Left ventricle myocardium inferior (tissue), 1 donor: Measurements from ENCODE around the gene CSAD. TPM values are rescaled to one million over a fixed set of nuclear protein-coding genes. Genes with fewer than 3 reads are reported as not detected.

Experiments used
- DNase-seq: peaks from one replicate; pipeline ENCODE4 v3.0.0-alpha.2; 2020
- H3K27ac ChIP-seq: fragments of 200-600 bp; replicated peaks from 2 replicates; pipeline ENCODE4 v1.8.0; 2021
- H3K27me3 ChIP-seq: fragments of 200-600 bp; 2 replicates; pipeline ENCODE4 v1.8.0; 2021; ENCODE audit warnings: low read depth
- H3K36me3 ChIP-seq: fragments of 200-600 bp; 2 replicates; pipeline ENCODE4 v1.8.0; 2021
- H3K4me1 ChIP-seq: fragments of 200-600 bp; 2 replicates; pipeline ENCODE4 v1.8.0; 2021
- H3K4me3 ChIP-seq: fragments of 200-600 bp; 2 replicates; pipeline ENCODE4 v1.8.0; 2021; ENCODE audit warnings: mild to moderate bottlenecking, moderate library complexity
- H3K9me3 ChIP-seq: fragments of 200-600 bp; replicated peaks from 2 replicates; pipeline ENCODE4 v1.8.0; 2021
- intact Hi-C: fragments of 100-400 bp; cut with micrococcal nuclease; formaldehyde crosslinking; loops from one replicate; pipeline ENCODE4 v1.11.0; 2022
- total RNA-seq: library from RNA; stranded (reverse); fragmentation: NEBNext Ultra II Directional; extraction: Animal tissue kit (Norgen Biotek cat#: 25700); gene quantifications from one replicate; pipeline ENCODE4 v1.2.1, GENCODE V29; 2021
- TF ChIP-seq, protein P1 (sequence below): fragments of 200-600 bp; IDR thresholded peaks from 2 replicates; pipeline ENCODE4 v1.8.0; 2021; ENCODE audit warnings: antibody characterized with exemption, mild to moderate bottlenecking, borderline replicate concordance
- donor health status: DM: no; HTN: yes; CAD: no; lungs with severe emphysema.

Gene CSAD
- total RNA-seq, 1 donor from 2014 or later: 12.2 TPM

DNA sequence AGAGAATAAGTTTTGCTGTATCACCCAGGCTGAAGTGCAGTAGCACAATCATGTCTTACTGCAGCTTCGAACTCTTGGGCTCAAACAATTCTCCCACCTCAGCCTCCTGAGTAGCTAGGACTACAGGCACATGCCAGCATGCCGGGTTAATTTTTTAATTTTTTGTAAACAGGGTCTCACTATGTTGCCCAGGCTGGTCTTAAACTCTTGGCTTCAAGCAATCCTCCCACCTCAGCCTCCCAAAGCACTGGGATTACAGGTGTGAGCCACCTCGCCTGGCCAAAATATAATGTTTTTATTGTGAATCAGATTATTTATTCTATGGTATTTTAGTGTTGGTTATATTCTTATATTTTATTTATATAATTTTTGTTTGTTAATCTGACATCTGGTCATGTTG, 4.0 kb downstream of the CSAD start:
- H3K27ac ChIP-seq: no peak overlapping the region
- no peaks in the 10 kb centered on the region for H3K9me3 ChIP-seq
- H3K27me3 ChIP-seq: no peaks in the 10 kb centered on the region
- peaks cover 18% of the 10 kb centered on the region for H3K36me3 ChIP-seq
- TF ChIP-seq, protein P1, sequence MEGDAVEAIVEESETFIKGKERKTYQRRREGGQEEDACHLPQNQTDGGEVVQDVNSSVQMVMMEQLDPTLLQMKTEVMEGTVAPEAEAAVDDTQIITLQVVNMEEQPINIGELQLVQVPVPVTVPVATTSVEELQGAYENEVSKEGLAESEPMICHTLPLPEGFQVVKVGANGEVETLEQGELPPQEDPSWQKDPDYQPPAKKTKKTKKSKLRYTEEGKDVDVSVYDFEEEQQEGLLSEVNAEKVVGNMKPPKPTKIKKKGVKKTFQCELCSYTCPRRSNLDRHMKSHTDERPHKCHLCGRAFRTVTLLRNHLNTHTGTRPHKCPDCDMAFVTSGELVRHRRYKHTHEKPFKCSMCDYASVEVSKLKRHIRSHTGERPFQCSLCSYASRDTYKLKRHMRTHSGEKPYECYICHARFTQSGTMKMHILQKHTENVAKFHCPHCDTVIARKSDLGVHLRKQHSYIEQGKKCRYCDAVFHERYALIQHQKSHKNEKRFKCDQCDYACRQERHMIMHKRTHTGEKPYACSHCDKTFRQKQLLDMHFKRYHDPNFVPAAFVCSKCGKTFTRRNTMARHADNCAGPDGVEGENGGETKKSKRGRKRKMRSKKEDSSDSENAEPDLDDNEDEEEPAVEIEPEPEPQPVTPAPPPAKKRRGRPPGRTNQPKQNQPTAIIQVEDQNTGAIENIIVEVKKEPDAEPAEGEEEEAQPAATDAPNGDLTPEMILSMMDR: no peak
- DNase-seq: no peak
- H3K4me3 ChIP-seq: no peak overlapping the region
- intact Hi-C loops: no loop called here
- peaks cover 33% of the 10 kb centered on the region for H3K4me1 ChIP-seq

DNA sequence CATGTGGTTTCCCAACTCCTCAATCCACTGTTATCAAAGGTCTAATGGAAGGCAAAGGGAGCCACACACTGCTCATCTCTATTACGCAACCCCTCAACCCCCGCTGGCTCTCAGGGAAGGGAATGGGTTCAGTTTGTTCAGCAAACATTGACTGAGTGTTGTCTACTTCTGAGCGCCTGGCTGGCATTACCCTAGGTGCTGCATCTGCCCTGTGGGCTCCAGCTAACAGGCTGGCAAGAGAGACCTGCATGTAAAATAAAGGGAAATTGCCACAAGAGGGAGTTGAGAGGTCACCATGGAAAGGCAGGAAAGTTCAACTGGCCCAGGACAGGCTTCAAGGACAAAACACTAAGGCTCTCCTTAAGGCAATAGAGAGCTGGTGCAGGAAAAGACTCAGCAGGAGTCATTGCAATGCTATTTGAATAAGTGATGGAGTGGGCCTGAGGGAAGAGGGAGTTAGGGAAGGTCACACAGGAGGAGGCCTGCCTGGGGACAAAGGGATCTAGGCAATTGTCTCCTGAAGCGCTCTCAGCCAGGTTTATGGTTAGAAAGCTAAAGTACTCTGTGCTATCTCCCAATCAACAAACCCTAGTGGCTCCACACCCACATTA, 5.7 kb downstream of the CSAD start:
- H3K36me3 ChIP-seq: peaks cover 25% of the 10 kb centered on the region
- H3K4me3 ChIP-seq: no peak overlapping the region
- no peaks in the 10 kb centered on the region for H3K9me3 ChIP-seq
- TF ChIP-seq, protein P1: no peak
- no peak for DNase-seq
- intact Hi-C loops: no loop called here
- no peaks in the 10 kb centered on the region for H3K27me3 ChIP-seq
- no peak overlapping the region for H3K27ac ChIP-seq
- H3K4me1 ChIP-seq: peaks cover 18% of the 10 kb centered on the region

DNA sequence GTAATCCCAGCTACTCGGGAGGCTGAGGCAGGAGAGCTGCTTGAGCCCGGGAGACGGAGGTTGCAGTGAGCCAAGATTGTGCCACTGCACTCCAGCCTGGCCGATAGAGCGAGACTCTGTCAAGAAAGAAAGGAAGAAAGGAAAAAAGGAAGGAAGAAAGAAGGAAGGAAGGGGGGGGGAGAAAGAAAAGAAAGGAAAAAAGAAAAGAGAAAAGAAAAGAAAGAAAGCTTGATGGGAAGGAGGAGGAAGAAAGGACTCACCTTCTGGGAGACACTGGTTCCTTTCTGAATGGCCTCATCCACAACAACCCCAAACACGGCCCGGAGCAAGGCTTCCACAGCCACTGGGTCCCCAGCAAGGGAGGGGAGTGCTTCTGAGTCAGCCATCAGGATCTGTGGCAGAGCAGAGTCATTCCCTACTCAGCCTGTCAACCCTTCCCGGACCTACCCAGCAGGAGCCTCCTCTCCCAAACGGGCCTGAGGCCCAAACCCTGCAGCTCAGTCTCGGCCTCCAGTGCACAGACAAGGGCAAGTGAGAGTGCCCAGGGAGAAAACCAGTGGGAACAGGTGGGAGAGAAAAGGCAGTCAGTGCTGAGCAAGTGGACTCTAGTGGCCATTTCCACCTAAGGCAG, 7.5 kb downstream of the CSAD start:
- Histone ChIP-seq H3K4me3 (no peak overlapping the region), H3K9me3 (no peaks in the 10 kb centered on the region), H3K36me3 (peaks cover 30% of the 10 kb centered on the region), H3K27me3 (no peaks in the 10 kb centered on the region), H3K27ac (no peak overlapping the region), H3K4me1 (peaks cover 8% of the 10 kb centered on the region)
- intact Hi-C loops: no loop called here
- TF ChIP-seq, protein P1: no peak
- no peak for DNase-seq

DNA sequence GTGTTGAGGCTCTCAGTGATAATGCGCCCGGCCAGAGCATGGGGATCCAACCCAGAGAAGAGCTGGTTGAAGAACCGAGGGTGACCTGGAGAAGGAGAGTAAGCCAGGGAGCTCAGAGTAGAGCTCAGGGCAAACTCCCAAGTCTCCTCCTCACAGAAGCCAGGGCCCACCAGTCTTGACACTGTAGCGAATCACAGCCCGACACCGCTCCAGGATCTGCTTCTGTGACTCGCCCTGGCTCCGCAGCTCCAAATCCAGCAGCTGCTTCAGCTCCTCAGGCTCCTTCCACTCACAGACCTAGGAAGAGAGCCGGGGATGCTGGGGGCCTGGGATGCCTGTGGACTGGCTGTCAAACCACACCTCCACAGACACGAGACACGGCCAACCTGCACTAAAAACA, 8.4 kb downstream of the CSAD start:
- TF ChIP-seq, protein P1: no peak
- Histone ChIP-seq H3K27ac (no peak overlapping the region), H3K9me3 (no peaks in the 10 kb centered on the region), H3K4me1 (peaks cover 8% of the 10 kb centered on the region), H3K4me3 (no peak overlapping the region), H3K27me3 (no peaks in the 10 kb centered on the region), H3K36me3 (peaks cover 33% of the 10 kb centered on the region)
- no peak for DNase-seq
- intact Hi-C loops: no loop called here

DNA sequence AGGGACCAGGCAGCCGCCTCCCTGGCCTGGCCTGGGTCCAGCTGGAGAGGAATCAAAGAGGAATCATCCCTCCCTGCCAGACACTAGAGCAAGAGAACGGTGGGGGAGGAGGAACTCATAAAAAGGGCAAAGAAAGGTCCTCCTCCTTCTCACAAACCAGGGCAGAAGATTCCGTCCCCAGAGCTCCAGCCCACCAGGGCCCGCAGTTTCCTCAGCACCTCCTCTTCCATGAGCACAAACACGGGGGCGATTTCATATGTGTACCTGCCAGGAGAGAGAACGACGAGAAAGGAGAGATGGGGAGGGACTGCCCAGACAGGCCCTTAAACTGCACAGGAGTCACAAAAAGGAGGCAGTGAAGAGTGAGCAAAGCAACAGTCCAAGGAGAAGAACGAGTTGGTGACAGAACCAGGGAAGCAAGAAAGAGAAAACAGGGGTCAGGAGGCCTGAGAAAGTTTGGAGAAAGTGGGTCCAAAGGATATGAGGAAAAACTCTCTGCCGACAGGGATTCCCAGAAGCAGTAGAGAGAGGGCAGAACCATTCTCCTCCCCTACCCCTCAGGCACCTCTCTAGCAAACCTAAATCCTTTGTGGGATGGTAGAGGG, 8.9 kb downstream of the CSAD start:
- peaks cover 33% of the 10 kb centered on the region for H3K36me3 ChIP-seq
- H3K27ac ChIP-seq: no peak overlapping the region

More for the DNA sequence above, 8.9 kb downstream of the CSAD start:
- peaks cover 8% of the 10 kb centered on the region for H3K4me1 ChIP-seq
- TF ChIP-seq, protein P1: no peak
- DNase-seq: no peak
- no peaks in the 10 kb centered on the region for H3K27me3 ChIP-seq
- no peak overlapping the region for H3K4me3 ChIP-seq
- intact Hi-C loops: no loop called here
- H3K9me3 ChIP-seq: no peaks in the 10 kb centered on the region
